Adipose tissue (tissue), 3 donors: Measurements from ENCODE around the gene HSP90AB1. TPM values are rescaled to one million over a fixed set of nuclear protein-coding genes. Genes with fewer than 3 reads are reported as not detected.
A peak's percentile ranks its signal among the peaks of the same experiment; 100 is the strongest.

ENCODE experiments used
- H3K27ac ChIP-seq: one replicate; pipeline ENCODE4 v1.5.1; 2013; ENCODE audit warnings: low read depth, low read length
- WGBS, 3 donors: extraction: QIAGEN DNeasy Blood & Tissue Kit; methylation state at CpG; one replicate each; pipeline ENCODE4 v1.1.7; 2013; 5-methylcytosine and 5-hydroxymethylcytosine counted together
- polyA plus RNA-seq, 3 donors: library from polyadenylated mRNA; stranded (reverse); fragments of 200-250 nt; gene quantifications; one replicate each; pipeline ENCODE4 v1.2.3, GENCODE V29; 2013
- donor health status: healthy with polysubstance abuse.
- donor health status: Bipolar disorder and iron deficiency.
- donor health status: healthy.

HSP90AB1 gene
- 100 to 1,000 TPM; 452 to 676 (median 667) TPM for polyA plus RNA-seq

GRCh38 chr6:44246663-44247337 is at the start of gene HSP90AB1:
TSS of gene HSP90AB1 (plus strand) at chr6:44247101. CDS start at chr6:44248630, 1,529 bp downstream.
- peak within 1 kb of the TSS; percentile 86 for H3K27ac ChIP-seq
- 0 to 1% (median 1%) methylated on average over 34 of the region's 34 CpGs for WGBS, 3 donors

GRCh38 chr6:44198684-44199083 is 48.2 kb upstream of the HSP90AB1 start:
- H3K27ac ChIP-seq, result no peak overlapping the region
- 82 to 88% (median 86%) methylated on average over 3 of the region's 3 CpGs for WGBS, 3 donors

- H3K27ac ChIP-seq, result no peak overlapping the region
- 88 to 95% (median 94%) methylated on average over 4 of the region's 4 CpGs for WGBS, 3 donors
Measured at GRCh38 chr6:44199883-44200282, 47.0 kb upstream of the HSP90AB1 start.

GRCh38 chr6:44201200-44201599 is 45.7 kb upstream of the HSP90AB1 start:
- WGBS, 3 donors, result 75 to 88% (median 87%) methylated on average over 3 of the region's 3 CpGs
- no peak overlapping the region for H3K27ac ChIP-seq

- H3K27ac ChIP-seq, result no peak overlapping the region
- 64 to 83% (median 70%) methylated on average over 11 of the region's 11 CpGs for WGBS, 3 donors
Measured at GRCh38 chr6:44201638-44202303, 45.1 kb upstream of the HSP90AB1 start.

- 63 to 72% (median 70%) methylated on average over 4 of the region's 4 CpGs for WGBS, 3 donors
- H3K27ac ChIP-seq, result no peak overlapping the region
Measured at GRCh38 chr6:44202332-44202971, 44.4 kb upstream of the HSP90AB1 start.

- 52 to 75% (median 74%) methylated on average over 11 of the region's 11 CpGs for WGBS, 3 donors
- H3K27ac ChIP-seq, result no peak overlapping the region
Measured at GRCh38 chr6:44202972-44203750, 43.7 kb upstream of the HSP90AB1 start.

GRCh38 chr6:44203955-44204354 is 42.9 kb upstream of the HSP90AB1 start:
- 88 to 91% (median 88%) methylated on average over 6 of the region's 6 CpGs for WGBS, 3 donors

GRCh38 chr6:44207966-44208365 is 38.9 kb upstream of the HSP90AB1 start:
- H3K27ac ChIP-seq, result no peak overlapping the region
- WGBS, 3 donors, result 85 to 95% (median 89%) methylated on average over 6 of the region's 6 CpGs

More at GRCh38 chr6:44203955-44204354, 42.9 kb upstream of the HSP90AB1 start:
- no peak overlapping the region for H3K27ac ChIP-seq

- 69 to 91% (median 86%) methylated on average over 3 of the region's 3 CpGs for WGBS, 3 donors
- H3K27ac ChIP-seq, result no peak overlapping the region
Measured at GRCh38 chr6:44211284-44211683, 35.6 kb upstream of the HSP90AB1 start.

GRCh38 chr6:44214307-44214706 is 32.6 kb upstream of the HSP90AB1 start:
- WGBS, 3 donors, result 91 to 96% (median 92%) methylated on average over 6 of the region's 6 CpGs
- no peak overlapping the region for H3K27ac ChIP-seq

GRCh38 chr6:44216677-44217331 is 30.1 kb upstream of the HSP90AB1 start, which contains the start of gene MYMX:
TSS of gene MYMX (plus strand) at chr6:44216926. CDS start at chr6:44217472, 546 bp downstream.
- 24 to 34% (median 24%) methylated on average over 7 of the region's 7 CpGs for WGBS, 3 donors

GRCh38 chr6:44217332-44218143 is 29.4 kb upstream of the HSP90AB1 start:
- WGBS, 3 donors, result 43 to 63% (median 53%) methylated on average over 16 of the region's 16 CpGs
- no peak overlapping the region for H3K27ac ChIP-seq

More at GRCh38 chr6:44216677-44217331, 30.1 kb upstream of the HSP90AB1 start, which contains the start of gene MYMX:
- no peak within 1 kb of the TSS for H3K27ac ChIP-seq

GRCh38 chr6:44219053-44219814 is 27.7 kb upstream of the HSP90AB1 start:
- WGBS, 3 donors, result 1 to 2% (median 2%) methylated on average over 35 to 45 of the region's 45 CpGs
- peak overlapping the region; percentile 52 for H3K27ac ChIP-seq

- 51 to 60% (median 57%) methylated on average over 25 to 28 of the region's 28 CpGs for WGBS, 3 donors
- peak overlapping the region; percentile 52 for H3K27ac ChIP-seq
Measured at GRCh38 chr6:44219815-44220784, 26.8 kb upstream of the HSP90AB1 start.
